Caco-2 (cell line): ENCODE results near the gene VPS29. TPM values are rescaled to one million over a fixed set of nuclear protein-coding genes. Genes with fewer than 3 reads are reported as not detected.

Experiments
- BruUV-seq: library from RNA; stranded (reverse); fragments of 400-500 nt; replicated peaks from 2 replicates; lab custom pipeline; 2021; lab: Mats Ljungman, UMichigan
- CTCF ChIA-PET: fragments of 300-600 bp; sonication (Branson Sonifier 250); formaldehyde crosslinking; loops from one replicate; lab custom pipeline; 2022; ENCODE audit warnings: antibody characterized with exemption; lab: Charles Lee
- POLR2A ChIA-PET: fragments of 300-600 bp; sonication (Branson Sonifier 250); formaldehyde crosslinking; loops from one replicate; lab custom pipeline; 2022; ENCODE audit warnings: antibody characterized with exemption; lab: Charles Lee
- DNase-seq, 2 experiments: peaks; one replicate each; pipeline versions ENCODE4 v3.0.0 to v3.0.0-alpha.2; 2020 to 2022
- H3K27me3 ChIP-seq: replicated peaks from 2 replicates; pipeline ENCODE4 v1.6.0; 2011; ENCODE audit warnings: low read length; ENCODE audit not compliant: control insufficient read depth, insufficient read depth
- H3K36me3 ChIP-seq: 2 replicates; pipeline ENCODE4 v1.5.1; 2011; ENCODE audit warnings: low read length; ENCODE audit not compliant: control insufficient read depth, insufficient read depth
- H3K4me1 ChIP-seq: fragments of 250-450 bp; sonication (Bioruptor Pico); 2 replicates; pipeline ENCODE4 v1.5.1; 2020; ENCODE audit warnings: mild to moderate bottlenecking
- H3K4me3 ChIP-seq: 2 replicates; pipeline ENCODE4 v1.5.1; 2011; ENCODE audit warnings: low read depth, mild to moderate bottlenecking, control low read depth, low read length
- H3K9me3 ChIP-seq: fragments of 250-450 bp; sonication (Bioruptor Pico); 2 replicates; pipeline ENCODE4 v1.5.1; 2020; ENCODE audit warnings: mild to moderate bottlenecking, moderate library complexity
- H3K27ac Mint-ChIP-seq: one replicate; pipeline ENCODE4 v1.8.0; 2022; ENCODE audit warnings: mixed read lengths; ENCODE audit not compliant: unreplicated experiment
- H3K27me3 Mint-ChIP-seq: one replicate; pipeline ENCODE4 v1.8.0; 2022; ENCODE audit warnings: mixed read lengths; ENCODE audit not compliant: insufficient read depth, unreplicated experiment
- H3K36me3 Mint-ChIP-seq: one replicate; pipeline ENCODE4 v1.8.0; 2022; ENCODE audit warnings: mild to moderate bottlenecking, mixed read lengths; ENCODE audit not compliant: insufficient read depth, unreplicated experiment
- H3K4me1 Mint-ChIP-seq: one replicate; pipeline ENCODE4 v1.8.0; 2022; ENCODE audit warnings: low read depth, mixed read lengths; ENCODE audit not compliant: unreplicated experiment
- H3K4me3 Mint-ChIP-seq: one replicate; pipeline ENCODE4 v1.8.0; 2022; ENCODE audit warnings: mild to moderate bottlenecking, moderate library complexity, mixed read lengths; ENCODE audit not compliant: unreplicated experiment
- H3K9me3 Mint-ChIP-seq: one replicate; pipeline ENCODE4 v1.8.0; 2022; ENCODE audit warnings: mixed read lengths; ENCODE audit not compliant: unreplicated experiment
- intact Hi-C: fragments of 100-400 bp; cut with micrococcal nuclease; formaldehyde crosslinking; loops from one replicate; pipeline ENCODE4 v1.10.0; 2022; ENCODE audit not compliant: unreplicated experiment
- total RNA-seq: library from RNA; stranded (reverse); gene quantifications from 2 replicates; pipeline ENCODE4 v1.2.3, GENCODE V29; 2022
- TF ChIP-seq, protein P1 (sequence below), 2 experiments: fragments of 200-600 bp in 1 of 2; IDR thresholded peaks; 1 replicate in 1 of 2; 2 replicates in 1 of 2; pipeline versions ENCODE4 v1.5.1 to v1.8.0; 2011 to 2022; ENCODE audit warnings: antibody characterized with exemption in 1 of 2, control low read depth in 1 of 2, inconsistent platforms in 1 of 2, low read depth in 1 of 2, low read length in 1 of 2, mild to moderate bottlenecking in 1 of 2, moderate library complexity in 1 of 2; ENCODE audit not compliant: insufficient read depth in 1 of 2, severe bottlenecking in 1 of 2, unreplicated experiment in 1 of 2

The VPS29 gene
- total RNA-seq, 1 experiment from 2014 or later, result 127 TPM

DNA sequence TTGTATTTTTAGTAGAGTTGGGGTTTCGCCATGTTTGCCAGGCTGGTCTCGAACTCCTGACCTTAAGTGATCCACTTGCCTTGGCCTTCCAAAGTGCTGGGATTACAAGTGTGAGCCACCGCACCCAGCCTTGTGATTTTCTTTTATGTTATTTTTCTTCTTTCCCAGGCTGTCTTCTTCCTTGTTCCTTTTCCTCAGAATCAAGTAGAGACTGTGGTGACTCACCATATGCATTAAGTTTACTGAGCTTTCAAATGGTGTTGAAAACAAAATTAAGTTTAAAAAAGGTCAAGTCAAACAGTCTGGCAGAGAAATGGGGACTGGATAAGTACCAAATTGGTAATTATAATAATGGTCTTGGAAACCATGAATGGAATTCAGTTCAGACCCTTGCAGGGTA, 57.5 kb downstream of the VPS29 start:
- Histone ChIP-seq H3K9me3 (no peaks in the 10 kb centered on the region), H3K27me3 (no peaks in the 10 kb centered on the region), H3K4me1 (peaks cover 5% of the 10 kb centered on the region), H3K4me3 (no peak overlapping the region), H3K36me3 (no peaks in the 10 kb centered on the region; the same call in none of the 2 replicates)
- intact Hi-C loops, result no loop called here
- Mint-ChIP-seq H3K27me3 (no peaks in the 10 kb centered on the region), H3K9me3 (no peaks in the 10 kb centered on the region), H3K36me3 (peaks cover 90% of the 10 kb centered on the region), H3K4me3 (no peak overlapping the region), H3K4me1 (no peaks in the 10 kb centered on the region), H3K27ac (no peak overlapping the region)
- TF ChIP-seq, protein P1, sequence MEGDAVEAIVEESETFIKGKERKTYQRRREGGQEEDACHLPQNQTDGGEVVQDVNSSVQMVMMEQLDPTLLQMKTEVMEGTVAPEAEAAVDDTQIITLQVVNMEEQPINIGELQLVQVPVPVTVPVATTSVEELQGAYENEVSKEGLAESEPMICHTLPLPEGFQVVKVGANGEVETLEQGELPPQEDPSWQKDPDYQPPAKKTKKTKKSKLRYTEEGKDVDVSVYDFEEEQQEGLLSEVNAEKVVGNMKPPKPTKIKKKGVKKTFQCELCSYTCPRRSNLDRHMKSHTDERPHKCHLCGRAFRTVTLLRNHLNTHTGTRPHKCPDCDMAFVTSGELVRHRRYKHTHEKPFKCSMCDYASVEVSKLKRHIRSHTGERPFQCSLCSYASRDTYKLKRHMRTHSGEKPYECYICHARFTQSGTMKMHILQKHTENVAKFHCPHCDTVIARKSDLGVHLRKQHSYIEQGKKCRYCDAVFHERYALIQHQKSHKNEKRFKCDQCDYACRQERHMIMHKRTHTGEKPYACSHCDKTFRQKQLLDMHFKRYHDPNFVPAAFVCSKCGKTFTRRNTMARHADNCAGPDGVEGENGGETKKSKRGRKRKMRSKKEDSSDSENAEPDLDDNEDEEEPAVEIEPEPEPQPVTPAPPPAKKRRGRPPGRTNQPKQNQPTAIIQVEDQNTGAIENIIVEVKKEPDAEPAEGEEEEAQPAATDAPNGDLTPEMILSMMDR (IDR thresholded peaks at IDR 0.05; ENCODE audit: insufficient read depth in 1 of 2, low read depth in 1 of 2, low read length in 1 of 2, severe bottlenecking in 1 of 2, unreplicated experiment in 1 of 2), result no peak
- POLR2A ChIA-PET, result no interaction called here
- DNase-seq, result no peak
- CTCF ChIA-PET, result no interaction called here
- BruUV-seq, result no TSS peak

Other genes with a start within 250 kb of the VPS29 start
- gene ATP2A2, start 220.9 kb downstream of the VPS29 start, total RNA-seq, result 252 and 262 TPM in 2 replicates
- gene ANAPC7, start 98.4 kb downstream of the VPS29 start, total RNA-seq, result 90.4 and 93.8 TPM in 2 replicates
- 302 and 309 TPM in 2 replicates for gene ARPC3, start 51.8 kb downstream of the VPS29 start, total RNA-seq
- 35.0 and 39.0 TPM in 2 replicates for gene GPN3, start 33.9 kb downstream of the VPS29 start, total RNA-seq
- gene FAM216A, start 33.3 kb downstream of the VPS29 start, total RNA-seq, result 13.1 and 15.9 TPM in 2 replicates
- gene RAD9B, start 220 bp upstream of the VPS29 start, total RNA-seq, result 2.8 and 3.8 TPM in 2 replicates
- gene PPTC7, start 81.2 kb upstream of the VPS29 start, total RNA-seq, result 18.2 and 19.0 TPM in 2 replicates
- 13.6 and 13.8 TPM in 2 replicates for gene TCTN1, start 112.0 kb upstream of the VPS29 start, total RNA-seq
- 0.23 TPM in 1 of 2 replicates, not detected in the other for gene HVCN1, start 187.0 kb upstream of the VPS29 start, total RNA-seq
- gene PPP1CC, start 240.8 kb upstream of the VPS29 start, total RNA-seq, result 202 and 213 TPM in 2 replicates